ENCODE data around the gene DDX25.

DNA sequence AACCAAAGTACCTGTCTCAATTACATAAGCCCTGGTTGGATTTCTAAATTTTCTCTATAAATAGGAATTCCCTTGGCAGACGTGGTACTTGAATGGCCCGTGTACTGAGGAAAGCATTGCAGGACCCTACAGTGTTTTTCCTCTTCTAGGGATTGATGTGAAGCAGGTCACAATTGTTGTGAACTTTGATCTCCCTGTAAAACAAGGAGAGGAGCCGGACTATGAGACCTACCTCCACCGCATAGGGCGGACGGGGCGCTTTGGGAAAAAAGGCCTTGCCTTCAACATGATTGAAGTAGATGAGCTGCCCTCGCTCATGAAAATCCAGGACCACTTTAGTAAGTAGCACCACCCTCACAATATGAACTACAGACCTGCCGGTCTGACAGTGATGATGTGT lies 16.7 kb downstream of the DDX25 start:
- TF ChIP-seq CTCF (IDR thresholded peaks at IDR 0.05 in 2 of 3, conservative IDR thresholded peaks at IDR 0.05 in 1 of 3; ENCODE audit: borderline replicate concordance in 1 of 3, insufficient read depth in 1 of 3, low read depth in 2 of 3, low read length in 2 of 3) (no peak), EZH2 (IDR thresholded peaks at IDR 0.05) (no peak), POLR2A (IDR thresholded peaks at IDR 0.05; ENCODE audit: borderline replicate concordance, extremely low read depth, insufficient read depth, insufficient read length) (no peak), EZH2phosphoT487 (IDR thresholded peaks at IDR 0.05; ENCODE audit: borderline replicate concordance) (no peak), MAX (IDR thresholded peaks at IDR 0.05) (no peak), ZNF274 (IDR thresholded peaks at IDR 0.05; ENCODE audit: low read depth, low read length) (no peak), CEBPB (IDR thresholded peaks at IDR 0.05; ENCODE audit: low read depth) (no peak), RAD21 (IDR thresholded peaks at IDR 0.05; ENCODE audit: low read depth) (no peak), SP1 (IDR thresholded peaks at IDR 0.05; ENCODE audit: low read depth) (no peak), ATF3 (IDR thresholded peaks at IDR 0.05) (no peak), CBX3 (IDR thresholded peaks at IDR 0.05; ENCODE audit: low read depth) (no peak)
- TF ChIP-seq, protein P1, sequence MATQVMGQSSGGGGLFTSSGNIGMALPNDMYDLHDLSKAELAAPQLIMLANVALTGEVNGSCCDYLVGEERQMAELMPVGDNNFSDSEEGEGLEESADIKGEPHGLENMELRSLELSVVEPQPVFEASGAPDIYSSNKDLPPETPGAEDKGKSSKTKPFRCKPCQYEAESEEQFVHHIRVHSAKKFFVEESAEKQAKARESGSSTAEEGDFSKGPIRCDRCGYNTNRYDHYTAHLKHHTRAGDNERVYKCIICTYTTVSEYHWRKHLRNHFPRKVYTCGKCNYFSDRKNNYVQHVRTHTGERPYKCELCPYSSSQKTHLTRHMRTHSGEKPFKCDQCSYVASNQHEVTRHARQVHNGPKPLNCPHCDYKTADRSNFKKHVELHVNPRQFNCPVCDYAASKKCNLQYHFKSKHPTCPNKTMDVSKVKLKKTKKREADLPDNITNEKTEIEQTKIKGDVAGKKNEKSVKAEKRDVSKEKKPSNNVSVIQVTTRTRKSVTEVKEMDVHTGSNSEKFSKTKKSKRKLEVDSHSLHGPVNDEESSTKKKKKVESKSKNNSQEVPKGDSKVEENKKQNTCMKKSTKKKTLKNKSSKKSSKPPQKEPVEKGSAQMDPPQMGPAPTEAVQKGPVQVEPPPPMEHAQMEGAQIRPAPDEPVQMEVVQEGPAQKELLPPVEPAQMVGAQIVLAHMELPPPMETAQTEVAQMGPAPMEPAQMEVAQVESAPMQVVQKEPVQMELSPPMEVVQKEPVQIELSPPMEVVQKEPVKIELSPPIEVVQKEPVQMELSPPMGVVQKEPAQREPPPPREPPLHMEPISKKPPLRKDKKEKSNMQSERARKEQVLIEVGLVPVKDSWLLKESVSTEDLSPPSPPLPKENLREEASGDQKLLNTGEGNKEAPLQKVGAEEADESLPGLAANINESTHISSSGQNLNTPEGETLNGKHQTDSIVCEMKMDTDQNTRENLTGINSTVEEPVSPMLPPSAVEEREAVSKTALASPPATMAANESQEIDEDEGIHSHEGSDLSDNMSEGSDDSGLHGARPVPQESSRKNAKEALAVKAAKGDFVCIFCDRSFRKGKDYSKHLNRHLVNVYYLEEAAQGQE (IDR thresholded peaks at IDR 0.05; ENCODE audit: low read depth), result no peak
